Measurements from ENCODE around the gene TRIL. TPM values are rescaled to one million over a fixed set of nuclear protein-coding genes. Genes with fewer than 3 reads are reported as not detected.

Gene TRIL
- total RNA-seq, 1 donor from 2014 or later, result 0.41 TPM

DNA sequence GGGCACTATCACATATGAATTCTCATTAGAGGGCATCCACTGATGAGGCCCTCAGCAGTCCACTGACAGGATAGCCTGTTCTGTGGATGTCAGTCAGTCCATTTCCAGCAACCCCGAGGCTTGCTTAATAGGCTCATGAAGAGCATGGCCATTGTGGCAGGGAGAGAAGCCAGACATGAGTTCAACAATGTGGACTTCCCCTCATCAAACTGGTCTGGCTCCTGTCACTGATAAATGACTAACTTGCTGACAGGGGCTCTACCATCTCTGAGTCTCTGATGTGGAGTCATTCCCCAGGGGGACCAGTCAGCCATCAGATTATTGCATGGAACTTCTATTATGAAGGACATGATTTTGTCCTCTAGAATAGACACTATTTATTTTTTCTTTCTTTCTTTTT is 19.8 kb upstream of the TRIL start:
- intact Hi-C loops (cut with micrococcal nuclease), result no loop called here
- H3K27ac Mint-ChIP-seq, result no peak overlapping the region
- no peaks in the 10 kb centered on the region for H3K4me1 Mint-ChIP-seq (ENCODE audit: low read depth)
- H3K27me3 Mint-ChIP-seq (ENCODE audit: insufficient read depth), result no peaks in the 10 kb centered on the region
- no peak overlapping the region for H3K4me3 Mint-ChIP-seq
- H3K9me3 Mint-ChIP-seq, result peaks cover 18% of the 10 kb centered on the region
- peaks cover 3% of the 10 kb centered on the region for H3K36me3 Mint-ChIP-seq (ENCODE audit: low read depth)
- DNase-seq (ENCODE audit: low spot score), result no peak

DNA sequence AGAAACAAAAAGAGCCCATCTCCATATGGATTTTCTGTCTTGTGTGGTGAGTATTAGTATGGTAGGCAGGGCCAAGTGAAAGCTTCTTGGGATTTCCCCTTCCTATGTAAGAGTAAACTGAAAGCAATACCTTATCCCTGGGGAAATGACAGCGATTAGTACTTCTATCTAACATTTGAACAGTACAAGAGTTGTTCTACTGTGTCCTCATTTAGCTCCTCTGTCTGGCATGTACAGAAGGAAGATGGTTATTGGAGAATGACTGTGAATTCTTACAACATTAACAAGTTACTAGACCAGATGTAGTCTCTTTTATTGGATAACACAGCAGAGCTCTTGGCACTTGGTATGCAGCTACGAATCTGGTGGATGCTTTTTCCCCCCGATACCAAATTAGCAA is 17.9 kb upstream of the TRIL start:
- H3K27me3 Mint-ChIP-seq (ENCODE audit: insufficient read depth), result no peaks in the 10 kb centered on the region
- H3K27ac Mint-ChIP-seq, result no peak overlapping the region
- H3K9me3 Mint-ChIP-seq, result peaks cover 25% of the 10 kb centered on the region
- no peak for DNase-seq (ENCODE audit: low spot score)
- intact Hi-C loops (cut with micrococcal nuclease), result no loop called here
- H3K4me3 Mint-ChIP-seq, result no peak overlapping the region
- H3K36me3 Mint-ChIP-seq (ENCODE audit: low read depth), result peaks cover 3% of the 10 kb centered on the region
- no peaks in the 10 kb centered on the region for H3K4me1 Mint-ChIP-seq (ENCODE audit: low read depth)

DNA sequence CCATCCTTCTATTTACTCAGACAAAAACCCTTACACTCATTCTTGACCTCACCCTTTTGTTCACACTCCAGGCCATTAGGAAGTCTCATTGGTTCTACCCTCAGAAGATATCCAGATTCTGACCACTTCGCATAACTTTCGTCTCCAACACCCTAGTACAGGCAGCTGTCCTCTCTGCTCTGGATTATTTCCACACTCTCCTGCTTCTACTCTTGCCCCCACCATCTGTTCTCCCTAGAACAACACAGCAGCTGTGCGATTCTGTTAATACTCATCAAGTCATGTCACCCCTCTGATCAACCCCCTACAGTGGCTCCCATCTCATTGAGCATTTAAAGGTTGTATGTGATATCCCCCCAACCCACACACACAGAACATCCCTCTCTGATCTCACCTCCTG is 15.5 kb upstream of the TRIL start:
- Mint-ChIP-seq H3K36me3 (ENCODE audit: low read depth) (peaks cover 3% of the 10 kb centered on the region), H3K4me1 (ENCODE audit: low read depth) (no peaks in the 10 kb centered on the region)
- intact Hi-C loops (cut with micrococcal nuclease), result no loop called here

DNA sequence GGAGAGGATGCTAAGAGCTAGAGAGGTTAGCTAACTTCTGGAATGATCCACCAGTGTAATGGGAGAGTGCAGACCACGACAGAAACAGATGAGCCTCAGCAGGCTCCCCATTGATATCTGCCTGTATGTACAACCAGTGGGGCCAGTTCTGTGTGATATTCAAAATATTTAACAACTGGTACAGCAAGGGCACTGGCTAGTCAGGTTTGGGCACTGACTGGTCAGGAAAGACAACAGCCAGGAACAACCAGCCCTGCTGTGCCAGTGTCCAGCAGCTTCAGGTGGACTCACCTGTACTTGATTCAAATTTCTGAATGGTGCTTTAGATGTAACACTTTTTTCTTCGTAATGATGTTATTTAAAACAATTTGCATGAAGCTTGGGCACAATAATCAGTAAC is 5.9 kb upstream of the TRIL start:
- Mint-ChIP-seq H3K9me3 (no peaks in the 10 kb centered on the region), H3K4me1 (ENCODE audit: low read depth) (no peaks in the 10 kb centered on the region), H3K27ac (no peak overlapping the region), H3K27me3 (ENCODE audit: insufficient read depth) (peaks cover 16% of the 10 kb centered on the region), H3K4me3 (no peak overlapping the region), H3K36me3 (ENCODE audit: low read depth) (no peaks in the 10 kb centered on the region)
- DNase-seq (ENCODE audit: low spot score), result no peak
- intact Hi-C loops (cut with micrococcal nuclease), result no loop called here

More for the DNA sequence above, 15.5 kb upstream of the TRIL start:
- Mint-ChIP-seq H3K27me3 (ENCODE audit: insufficient read depth) (peaks cover 3% of the 10 kb centered on the region), H3K4me3 (no peak overlapping the region), H3K9me3 (peaks cover 35% of the 10 kb centered on the region), H3K27ac (no peak overlapping the region)
- DNase-seq (ENCODE audit: low spot score), result no peak

DNA sequence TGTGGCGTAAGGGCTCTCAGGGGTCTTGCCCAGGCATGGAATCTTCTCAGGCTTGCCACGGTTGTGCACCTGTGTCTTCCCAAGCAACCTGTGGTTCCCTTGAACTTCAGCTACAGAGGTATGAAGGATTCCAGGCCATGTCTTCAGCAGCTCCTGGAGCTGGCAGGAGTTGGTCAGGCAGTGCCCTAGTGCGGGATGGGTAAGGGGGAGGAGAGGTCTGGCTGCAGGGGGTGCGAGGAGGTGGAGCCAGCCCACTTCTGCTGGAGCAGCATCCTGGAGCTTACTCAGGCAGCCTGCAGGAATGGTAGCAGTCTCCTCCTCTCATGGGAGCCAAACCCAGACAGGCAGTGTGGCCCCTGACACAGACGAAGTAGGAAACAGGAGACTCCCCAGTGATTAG is 3.8 kb upstream of the TRIL start:
- intact Hi-C loops (cut with micrococcal nuclease), result no loop called here
- Mint-ChIP-seq H3K27me3 (ENCODE audit: insufficient read depth) (peaks cover 31% of the 10 kb centered on the region), H3K4me1 (ENCODE audit: low read depth) (no peaks in the 10 kb centered on the region), H3K27ac (no peak overlapping the region), H3K9me3 (no peaks in the 10 kb centered on the region), H3K36me3 (ENCODE audit: low read depth) (no peaks in the 10 kb centered on the region), H3K4me3 (no peak overlapping the region)
- DNase-seq (ENCODE audit: low spot score), result no peak

DNA sequence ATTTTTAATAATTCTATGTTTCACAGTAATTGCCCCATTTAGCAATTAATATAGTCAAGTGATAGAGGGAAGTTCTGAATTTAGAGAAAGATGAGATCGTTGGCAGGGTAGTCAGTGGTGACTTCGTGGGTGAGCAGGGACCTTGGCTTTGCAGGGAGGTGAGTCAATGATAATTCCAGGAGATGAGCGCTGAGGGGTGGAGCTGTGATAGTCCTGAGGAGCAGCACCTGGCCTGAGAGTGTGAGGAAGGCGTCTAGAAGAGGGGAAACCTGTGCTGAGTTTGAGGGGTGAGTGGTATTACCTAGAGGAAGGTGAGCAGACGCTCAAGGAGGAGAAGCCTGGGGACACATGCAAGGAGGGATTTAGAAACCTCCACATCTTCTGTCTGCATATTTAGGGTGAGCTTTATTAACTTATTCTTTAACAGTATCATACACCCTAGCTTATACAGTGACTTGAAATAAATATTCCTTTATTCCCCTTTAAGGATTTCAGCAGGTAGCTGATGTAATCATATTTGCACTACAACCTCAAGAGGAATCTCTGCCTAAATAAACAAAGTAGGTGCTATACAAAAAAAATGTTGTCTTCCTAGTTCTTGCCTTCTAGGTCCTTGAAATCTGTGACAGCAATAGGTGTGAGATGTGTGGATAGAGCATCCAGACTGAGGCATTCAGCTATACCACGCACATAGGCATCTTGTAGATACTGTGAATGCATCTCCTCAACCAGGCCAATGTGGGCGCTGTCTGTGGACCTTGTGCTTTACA is 2.1 kb upstream of the TRIL start:
- Mint-ChIP-seq H3K36me3 (ENCODE audit: low read depth) (no peaks in the 10 kb centered on the region), H3K27me3 (ENCODE audit: insufficient read depth) (peaks cover 36% of the 10 kb centered on the region), H3K4me1 (ENCODE audit: low read depth) (no peaks in the 10 kb centered on the region), H3K27ac (no peak overlapping the region), H3K4me3 (no peak overlapping the region), H3K9me3 (no peaks in the 10 kb centered on the region)
- intact Hi-C loops (cut with micrococcal nuclease), result no loop called here
- DNase-seq (ENCODE audit: low spot score), result no peak

DNA sequence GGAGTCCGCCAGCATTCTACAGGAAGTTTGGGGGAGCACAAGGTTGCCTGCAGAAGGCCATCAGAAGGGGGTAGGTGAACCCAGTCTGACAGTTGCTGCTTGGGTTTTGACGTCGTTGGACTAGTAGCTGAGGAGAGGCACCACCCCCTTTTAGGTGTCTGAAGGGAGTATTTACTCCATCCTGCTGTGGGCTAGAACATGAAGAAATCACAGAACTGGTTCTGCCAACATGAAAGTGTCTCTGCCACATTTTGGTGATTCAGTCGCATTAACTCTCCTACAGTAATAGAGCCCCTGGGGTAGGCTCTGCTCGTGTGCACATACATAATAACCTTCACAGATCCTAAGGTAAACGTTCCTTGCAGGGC is 834 bp upstream of the TRIL start:
- intact Hi-C loops (cut with micrococcal nuclease), result loop anchor here (1.0 to 10.0 kb wide), 5 partner anchors 37 to 1754 kb away; partner anchors contain the start of gene HOXA13
- Mint-ChIP-seq H3K4me1 (ENCODE audit: low read depth) (no peaks in the 10 kb centered on the region), H3K36me3 (ENCODE audit: low read depth) (no peaks in the 10 kb centered on the region), H3K27ac (no peak overlapping the region), H3K4me3 (no peak overlapping the region), H3K9me3 (no peaks in the 10 kb centered on the region), H3K27me3 (ENCODE audit: insufficient read depth) (peaks cover 43% of the 10 kb centered on the region)
- no peak for DNase-seq (ENCODE audit: low spot score)

DNA sequence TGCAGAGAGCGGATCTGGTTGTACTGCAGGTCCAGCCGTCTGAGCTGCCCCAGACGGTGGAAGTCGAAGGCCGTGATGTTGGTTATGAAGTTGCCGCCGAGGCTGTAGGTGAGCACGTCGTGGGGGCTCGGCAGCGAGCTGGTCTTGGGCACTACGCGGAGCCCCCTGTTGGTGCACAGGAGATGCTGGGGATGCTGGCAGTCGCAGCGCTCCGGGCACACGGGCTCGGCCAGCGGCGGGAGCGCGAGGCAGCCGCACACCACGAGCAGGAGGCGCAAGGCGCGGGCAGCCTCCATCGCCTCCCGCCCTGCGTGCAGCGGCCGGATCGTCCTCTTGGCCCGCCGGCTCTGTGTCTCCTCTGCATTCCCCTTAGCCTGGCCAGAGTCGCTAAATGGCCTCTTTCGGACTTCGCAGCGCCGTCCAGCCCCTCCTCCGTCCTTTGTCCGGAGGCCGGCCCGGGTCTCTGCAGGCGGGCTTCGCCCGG is 337 bp downstream of the TRIL start:
- no peaks in the 10 kb centered on the region for H3K9me3 Mint-ChIP-seq
- H3K27me3 Mint-ChIP-seq (ENCODE audit: insufficient read depth), result peaks cover 51% of the 10 kb centered on the region
- DNase-seq (ENCODE audit: low spot score), result no peak
- peak overlapping the region; percentile 48 for H3K27ac Mint-ChIP-seq
- no peaks in the 10 kb centered on the region for H3K4me1 Mint-ChIP-seq (ENCODE audit: low read depth)
- intact Hi-C loops (cut with micrococcal nuclease), result loop anchor here (1.0 to 10.0 kb wide), 5 partner anchors 35 to 1753 kb away; partner anchors contain the start of gene HOXA13
- H3K36me3 Mint-ChIP-seq (ENCODE audit: low read depth), result no peaks in the 10 kb centered on the region
- H3K4me3 Mint-ChIP-seq, result peak overlapping the region; percentile 45

DNA sequence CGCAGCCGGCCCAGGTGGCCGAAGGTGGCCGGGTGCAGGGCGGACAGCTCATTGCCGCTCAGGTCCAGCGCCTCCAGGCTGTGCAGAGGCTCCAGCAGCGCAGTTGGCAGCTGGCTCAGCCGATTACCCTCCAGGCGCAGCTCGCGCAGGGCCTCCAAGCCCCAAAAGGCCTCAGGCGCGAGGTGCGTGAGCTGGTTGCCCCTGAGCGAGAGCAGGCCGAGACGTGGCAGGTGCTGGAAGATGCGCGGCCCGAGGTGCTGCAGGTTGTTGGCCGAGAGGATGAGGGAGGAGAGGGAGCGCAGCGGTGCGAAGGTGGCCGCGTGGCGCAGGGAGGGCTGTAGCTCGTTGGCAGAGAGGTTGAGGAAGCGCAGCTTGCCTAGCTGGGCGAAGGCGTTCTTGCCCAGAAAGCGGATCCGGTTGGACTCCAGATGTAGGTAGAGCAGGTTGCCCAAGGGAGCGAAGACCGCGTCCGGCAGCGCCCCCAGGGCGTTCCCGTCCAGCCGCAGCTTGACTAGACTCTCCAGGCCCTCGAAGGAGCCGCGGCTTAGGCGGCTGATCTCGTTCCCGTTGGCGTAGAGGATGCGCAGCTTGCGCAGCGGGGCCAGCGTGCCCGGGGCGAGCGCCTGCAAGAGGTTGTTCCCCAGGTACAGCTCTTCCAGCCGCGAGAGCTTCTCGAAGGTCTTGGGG is 923 bp downstream of the TRIL start:
- DNase-seq (ENCODE audit: low spot score), result no peak
- Mint-ChIP-seq H3K27ac (peak overlapping the region; percentile 48), H3K27me3 (ENCODE audit: insufficient read depth) (peaks cover 53% of the 10 kb centered on the region), H3K4me3 (peak overlapping the region; percentile 45), H3K9me3 (no peaks in the 10 kb centered on the region), H3K36me3 (ENCODE audit: low read depth) (no peaks in the 10 kb centered on the region), H3K4me1 (ENCODE audit: low read depth) (no peaks in the 10 kb centered on the region)
- intact Hi-C loops (cut with micrococcal nuclease), result loop anchor here (5.0 to 10.0 kb wide), 4 partner anchors 35 to 1752 kb away; partner anchors contain the start of gene HOXA13

DNA sequence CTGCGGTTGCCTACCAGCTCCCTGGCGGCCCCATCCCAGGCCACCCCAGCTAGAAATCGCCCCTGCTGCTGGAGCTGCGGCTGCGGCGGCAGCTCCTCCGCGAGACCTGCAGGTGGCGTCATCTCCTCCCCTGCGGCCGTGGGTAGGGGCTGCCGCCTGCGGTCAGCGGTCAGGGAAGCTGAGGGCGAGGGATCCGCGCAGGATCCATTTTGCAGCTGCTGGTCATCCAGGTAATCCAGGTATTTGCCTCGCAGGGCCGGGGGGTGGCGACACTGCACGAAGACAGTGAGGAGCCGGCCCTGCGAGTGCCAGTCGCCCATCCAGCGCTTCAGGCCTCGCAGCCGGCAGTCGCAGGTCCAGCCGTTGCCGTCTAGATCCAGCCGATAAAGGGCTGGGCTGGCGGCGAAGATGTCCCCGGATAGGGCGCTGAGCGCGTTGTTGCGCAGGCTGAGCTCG is 1.5 kb downstream of the TRIL start:
- DNase-seq (ENCODE audit: low spot score), result no peak
- Mint-ChIP-seq H3K27ac (no peak overlapping the region), H3K36me3 (ENCODE audit: low read depth) (no peaks in the 10 kb centered on the region), H3K9me3 (no peaks in the 10 kb centered on the region), H3K4me1 (ENCODE audit: low read depth) (no peaks in the 10 kb centered on the region), H3K4me3 (no peak overlapping the region), H3K27me3 (ENCODE audit: insufficient read depth) (peaks cover 55% of the 10 kb centered on the region)
- intact Hi-C loops (cut with micrococcal nuclease), result loop anchor here (1.0 to 10.0 kb wide), 5 partner anchors 34 to 1752 kb away; partner anchors contain the start of gene HOXA13

DNA sequence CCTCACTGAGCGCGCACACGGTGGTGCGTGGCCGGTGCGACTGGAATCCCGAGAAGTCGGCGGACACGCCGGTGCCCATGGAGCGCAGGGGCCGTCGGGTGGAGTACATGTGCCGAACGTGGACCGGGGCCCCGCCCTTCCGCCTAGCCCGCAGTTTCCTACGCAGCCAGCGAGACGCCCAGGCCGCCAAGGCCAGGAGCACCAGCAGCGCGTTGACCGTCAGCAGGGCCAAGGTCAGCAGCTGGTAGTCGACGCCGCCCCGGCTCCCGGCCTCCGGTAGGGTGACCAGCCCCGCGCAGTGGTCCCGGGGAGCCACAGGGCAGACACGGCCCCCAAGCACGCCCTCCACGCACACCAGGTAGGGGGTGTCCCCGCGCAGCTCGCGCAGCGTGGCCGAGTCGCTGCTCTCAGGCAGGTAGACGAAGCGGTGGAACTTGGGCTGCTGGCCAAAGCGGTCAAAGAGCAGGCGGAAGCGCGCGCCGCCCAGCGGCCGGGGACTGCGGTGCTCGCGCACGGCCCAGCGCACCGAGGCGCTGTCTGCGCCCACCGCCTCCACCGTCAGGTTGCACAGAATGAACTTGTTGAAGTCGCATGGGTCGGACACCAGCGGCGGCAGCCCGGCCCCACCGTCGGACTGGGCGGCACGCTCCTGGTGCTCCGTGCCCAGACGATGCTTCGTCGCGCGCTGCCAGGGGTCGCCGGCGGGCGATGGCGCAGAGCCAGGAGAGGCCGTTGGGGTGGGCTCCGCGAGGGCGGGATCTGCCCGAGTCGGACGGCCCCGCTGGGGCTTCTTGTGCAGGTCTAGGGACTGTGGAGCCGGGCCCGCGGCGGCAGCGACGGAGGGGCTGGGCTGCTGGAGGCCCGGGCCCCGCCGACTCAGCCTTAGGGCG is 2.2 kb downstream of the TRIL start:
- intact Hi-C loops (cut with micrococcal nuclease), result loop anchor here (1.0 to 10.0 kb wide), 5 partner anchors 34 to 1751 kb away; partner anchors contain the start of gene HOXA13
- H3K36me3 Mint-ChIP-seq (ENCODE audit: low read depth), result no peaks in the 10 kb centered on the region
- no peak overlapping the region for H3K27ac Mint-ChIP-seq
- H3K4me1 Mint-ChIP-seq (ENCODE audit: low read depth), result no peaks in the 10 kb centered on the region
- DNase-seq (ENCODE audit: low spot score), result no peak
- H3K9me3 Mint-ChIP-seq, result no peaks in the 10 kb centered on the region
- peaks cover 53% of the 10 kb centered on the region for H3K27me3 Mint-ChIP-seq (ENCODE audit: insufficient read depth)
- H3K4me3 Mint-ChIP-seq, result no peak overlapping the region

DNA sequence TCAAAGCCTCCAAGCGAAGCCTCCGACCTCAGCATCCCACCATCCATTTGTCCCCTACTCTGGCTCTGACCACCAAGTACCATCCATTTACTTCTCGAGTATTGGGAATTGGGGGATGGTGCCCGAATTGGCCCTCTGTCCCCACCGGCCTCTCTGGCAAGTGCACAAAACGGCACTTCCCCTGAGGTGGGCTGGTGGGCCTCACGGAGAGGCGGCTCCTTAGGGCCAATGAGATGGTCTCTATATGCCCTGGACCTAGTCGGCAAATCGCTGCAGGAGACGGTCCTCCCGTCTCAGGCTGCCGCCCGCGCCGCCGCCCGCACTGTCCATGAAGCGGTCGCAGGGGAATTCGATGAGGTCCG is 2.8 kb downstream of the TRIL start:
- Mint-ChIP-seq H3K36me3 (ENCODE audit: low read depth) (no peaks in the 10 kb centered on the region), H3K27ac (no peak overlapping the region), H3K9me3 (no peaks in the 10 kb centered on the region), H3K27me3 (ENCODE audit: insufficient read depth) (peaks cover 51% of the 10 kb centered on the region), H3K4me1 (ENCODE audit: low read depth) (no peaks in the 10 kb centered on the region), H3K4me3 (no peak overlapping the region)
- intact Hi-C loops (cut with micrococcal nuclease), result loop anchor here (5.0 to 10.0 kb wide), 4 partner anchors 33 to 1751 kb away; partner anchors contain the start of gene HOXA13
- no peak for DNase-seq (ENCODE audit: low spot score)
